Spleen (tissue), 7 donors: Measurements from ENCODE around the gene C3orf22.

Source experiments
- POLR2A ChIP-seq, 3 donors: fragments of 450-650 bp; IDR thresholded peaks; one replicate each; pipeline ENCODE4 v1.5.1; 2017; ENCODE audit warnings: antibody characterized with exemption in 3 of 3, mild to moderate bottlenecking in 1 of 3
- POLR2AphosphoS5 ChIP-seq, 3 donors: sonication (generic); formaldehyde crosslinking; IDR thresholded peaks; one replicate each; pipeline ENCODE4 v1.5.1; 2017; ENCODE audit warnings: antibody characterized with exemption in 3 of 3
- TF ChIP-seq, protein P1 (sequence below), 11 experiments: fragments of 200-600 bp in 7 of 11; fragments of 450-650 bp in 4 of 11; sonication (generic) in 4 of 11; IDR thresholded peaks in 8 of 11; conservative IDR thresholded peaks in 3 of 11; 1 replicate in 7 of 11; 2 replicates in 4 of 11; pipeline versions ENCODE4 v1.4.0 to v1.8.0; 2016 to 2021; ENCODE audit warnings: antibody characterized with exemption in 11 of 11, inconsistent platforms in 4 of 11, mild to moderate bottlenecking in 1 of 11
- donor health status: DM: no; HTN: no; CAD: no; lungs with moderate emphysema.
- donor health status: DM: no; HTN: no; CAD: no.
- donor health status: DM: no; HTN: no; CAD: no.

DNA sequence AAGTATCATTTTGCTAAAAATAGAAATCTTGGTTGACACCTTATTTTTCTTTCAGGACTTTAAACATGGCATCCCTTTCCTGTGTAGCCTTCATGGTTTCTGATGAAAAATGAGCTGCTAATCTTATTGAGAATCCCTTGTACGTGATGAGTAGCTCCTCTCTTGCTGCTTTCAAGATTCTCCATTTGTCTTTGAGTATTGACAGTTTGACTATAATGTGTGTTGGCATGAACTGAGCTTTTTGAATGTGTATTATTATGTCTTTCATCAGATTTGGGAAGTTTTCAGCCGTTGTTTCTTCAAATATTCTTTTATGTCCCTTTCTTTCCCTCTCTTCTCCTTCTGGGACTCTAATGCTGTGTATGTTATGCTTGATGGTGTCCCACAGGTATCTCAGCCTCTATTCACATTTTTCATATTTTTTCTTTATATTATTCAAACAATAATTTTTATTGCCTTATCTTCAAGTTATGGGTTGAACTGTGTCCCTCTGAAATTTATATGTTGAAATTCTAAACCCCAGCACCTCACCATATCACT, 4.1 kb upstream of the C3orf22 start:
- TF ChIP-seq, protein P1, sequence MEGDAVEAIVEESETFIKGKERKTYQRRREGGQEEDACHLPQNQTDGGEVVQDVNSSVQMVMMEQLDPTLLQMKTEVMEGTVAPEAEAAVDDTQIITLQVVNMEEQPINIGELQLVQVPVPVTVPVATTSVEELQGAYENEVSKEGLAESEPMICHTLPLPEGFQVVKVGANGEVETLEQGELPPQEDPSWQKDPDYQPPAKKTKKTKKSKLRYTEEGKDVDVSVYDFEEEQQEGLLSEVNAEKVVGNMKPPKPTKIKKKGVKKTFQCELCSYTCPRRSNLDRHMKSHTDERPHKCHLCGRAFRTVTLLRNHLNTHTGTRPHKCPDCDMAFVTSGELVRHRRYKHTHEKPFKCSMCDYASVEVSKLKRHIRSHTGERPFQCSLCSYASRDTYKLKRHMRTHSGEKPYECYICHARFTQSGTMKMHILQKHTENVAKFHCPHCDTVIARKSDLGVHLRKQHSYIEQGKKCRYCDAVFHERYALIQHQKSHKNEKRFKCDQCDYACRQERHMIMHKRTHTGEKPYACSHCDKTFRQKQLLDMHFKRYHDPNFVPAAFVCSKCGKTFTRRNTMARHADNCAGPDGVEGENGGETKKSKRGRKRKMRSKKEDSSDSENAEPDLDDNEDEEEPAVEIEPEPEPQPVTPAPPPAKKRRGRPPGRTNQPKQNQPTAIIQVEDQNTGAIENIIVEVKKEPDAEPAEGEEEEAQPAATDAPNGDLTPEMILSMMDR (IDR thresholded peaks at IDR 0.05 in 8 of 11, conservative IDR thresholded peaks at IDR 0.05 in 3 of 11), result no peak
- no peak for TF ChIP-seq POLR2A (IDR thresholded peaks at IDR 0.05)
- no peak for TF ChIP-seq POLR2AphosphoS5 (IDR thresholded peaks at IDR 0.05)
